ENCODE measurements around the gene FGB. TPM values are rescaled to one million over a fixed set of nuclear protein-coding genes. Genes with fewer than 3 reads are reported as not detected.

Gene FGB
- total and polyA plus RNA-seq, 9 of the 15 experiments (the other 6 are each of a cell fraction or from before 2014, with no cell fraction given): 0.07 to 1.9 (median 0.13) TPM; not detected in 6

DNA sequence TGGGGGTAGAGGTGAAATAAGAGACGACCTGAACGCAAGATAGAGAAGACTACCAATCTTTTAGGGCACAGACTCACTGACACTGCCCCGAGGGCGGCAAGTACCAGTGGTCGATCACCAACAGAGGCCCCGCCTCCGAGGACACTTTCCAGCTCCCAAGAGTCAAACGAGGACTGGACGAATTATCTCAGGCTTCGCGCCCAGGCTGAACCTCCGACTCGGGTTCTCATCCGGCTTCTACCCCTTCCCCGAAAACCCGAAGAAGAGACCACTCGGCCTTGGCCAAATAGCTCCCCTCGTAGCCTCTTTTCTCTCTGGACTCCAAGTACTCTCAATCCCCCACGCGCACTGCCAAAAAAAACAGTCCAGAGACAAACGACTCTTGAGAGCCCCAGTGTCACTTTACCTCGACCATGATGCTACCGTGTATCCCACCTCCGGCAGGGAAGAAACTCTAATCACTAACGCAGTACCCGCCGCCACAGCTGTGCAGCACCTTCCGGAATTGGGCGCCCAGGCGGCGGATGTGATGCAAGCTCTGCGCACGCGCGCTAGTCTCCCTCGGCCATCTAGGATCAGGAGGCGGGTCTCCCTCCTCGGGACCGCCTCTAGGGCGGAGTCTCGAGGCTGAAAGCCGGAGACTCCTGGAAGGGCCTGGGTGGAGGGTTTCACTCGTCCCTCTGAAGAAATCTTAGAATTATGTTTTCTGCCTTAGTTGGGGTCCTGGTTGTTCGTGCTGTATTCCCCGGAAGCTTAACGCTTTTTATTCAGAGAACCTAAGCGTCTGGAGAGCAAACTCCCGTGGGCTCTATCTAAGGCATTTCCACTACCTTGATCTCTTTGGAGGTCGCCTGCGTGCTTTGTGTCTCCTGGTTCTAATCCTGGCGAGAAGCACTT, 12.7 kb upstream of the FGB start, which contains the start of gene PLRG1:
TSS of gene PLRG1 (minus strand) at position 507 of the 897 bp plus-strand sequence. CDS start at position 415, 92 bp downstream.
- in situ Hi-C loops (cut with MboI) (loop anchor here (5.0 kb wide), 1 partner anchor 67 kb away; no protein-coding TSS in a partner anchor), intact Hi-C loops (cut with micrococcal nuclease) (loop anchor here (5.0 to 10.0 kb wide), 2 partner anchors 778 to 1405 kb away; partner anchors contain the start of gene CTSO)
- H3K27ac ChIP-seq (ENCODE audit: extremely low read depth, low read depth, low read length): peak within 1 kb of the TSS; percentile 73
- H4K20me1 ChIP-seq (replicated peaks; ENCODE audit: control insufficient read depth, insufficient read depth, low read length): no peaks in the 10 kb centered on the region
- H3K4me2 ChIP-seq (ENCODE audit: insufficient read depth, low read length): peak within 1 kb of the TSS; percentile 97
- DNase-seq (ENCODE audit: extremely low read depth in 1 of 4, low spot score in 3 of 4) (peak; percentile 96 to 98 (median 96)), FAIRE-seq (peak; percentile 98), ATAC-seq (peak; percentile 97)
- peaks cover 29% of the 10 kb centered on the region for H3K79me2 ChIP-seq (ENCODE audit: control insufficient read depth, insufficient read depth, low read length)
- H3K27me3 ChIP-seq (ENCODE audit: control insufficient read depth in 2 of 2, insufficient read depth in 2 of 2, low read length in 2 of 2): no peaks in the 10 kb centered on the region
- TSS peak; percentile 73 for BruUV-seq (replicated peaks)
- H3K4me1 ChIP-seq (replicated peaks in 1 of 2; ENCODE audit: control insufficient read depth in 2 of 2, insufficient read depth in 2 of 2, low read length in 2 of 2): peaks cover 0 to 7% of the 10 kb centered on the region in 2 experiments; a peak in 1 of 5 replicates
- H3K4me3 ChIP-seq: peak within 1 kb of the TSS; percentile 74
- H3K9me3 ChIP-seq (replicated peaks; ENCODE audit: control insufficient read depth, insufficient read depth, low read depth, low read length): no peaks in the 10 kb centered on the region
- peak within 1 kb of the TSS; percentile 82 to 95 for H3K9ac ChIP-seq (ENCODE audit: insufficient read depth in 1 of 2, low read depth in 2 of 2, low read length in 2 of 2)
- ChIA-PET CTCF (ENCODE audit: low intra/inter-chr PET ratio) (no interaction called here), POLR2A (interaction anchor here (0.6 to 1.9 kb wide), 7 partner anchors 13 to 651 kb away, joined by 3 to 9 read pairs (median 3); partner anchors contain the start of gene RBM46)
- peak within 1 kb of the TSS; percentile 96 for H2AFZ ChIP-seq (ENCODE audit: low read depth, low read length)
- H3K9me1 ChIP-seq (ENCODE audit: control insufficient read depth, insufficient read depth, low read length): no peaks in the 10 kb centered on the region
- WGBS (ENCODE audit: insufficient coverage, low coverage, missing lambda C conversion rate): under 1% methylated on average over 51 of the region's 51 CpGs
- peaks cover 27% of the 10 kb centered on the region for H3K36me3 ChIP-seq (ENCODE audit: control insufficient read depth, insufficient read depth, low read length)
- TF ChIP-seq SNIP1 (IDR thresholded peaks at IDR 0.05; ENCODE audit: low read depth) (no peak), NFIC (IDR thresholded peaks at IDR 0.05) (peak; percentile 84), SP1 (CRISPR knock-in tag; IDR thresholded peaks at IDR 0.05) (peak; percentile 44; the same call in 1 of the 2 replicates), NR2C1 (IDR thresholded peaks at IDR 0.05) (no peak), NR2C1 (tag; IDR thresholded peaks at IDR 0.05) (no peak), TRIM24 (IDR thresholded peaks at IDR 0.05) (peak in 1 of 2 experiments; percentile 53; a peak in 1 of 4 replicates), MAFK (IDR thresholded peaks at IDR 0.05; ENCODE audit: low read length) (no peak), SUPT5H (IDR thresholded peaks at IDR 0.05) (peak; percentile 82), SRSF1 (IDR thresholded peaks at IDR 0.05; ENCODE audit: low read depth, low read length) (no peak), RB1 (IDR thresholded peaks at IDR 0.05; ENCODE audit: low read depth) (0 out of 2 replicates have a peak, but pooled peaks have one; percentile 16), HCFC1 (IDR thresholded peaks at IDR 0.05; ENCODE audit: low read depth, low read length) (peak; percentile 64), JUND (IDR thresholded peaks at IDR 0.05; ENCODE audit: borderline replicate concordance, low read depth, low read length) (0 out of 2 replicates have a peak, but pooled peaks have one; percentile 38), JUND (tag; IDR thresholded peaks at IDR 0.05; ENCODE audit: borderline replicate concordance, low read depth, low read length) (no peak), POLR2G (IDR thresholded peaks at IDR 0.05; ENCODE audit: low read depth, low read length) (peak; percentile 85), PHF20 (IDR thresholded peaks at IDR 0.05; ENCODE audit: partially characterized antibody) (peak; percentile 71), MXI1 (IDR thresholded peaks at IDR 0.05; ENCODE audit: low read depth, low read length) (no peak), POLR2A (conservative IDR thresholded peaks at IDR 0.05) (peak; percentile 88), RBM34 (IDR thresholded peaks at IDR 0.05; ENCODE audit: borderline replicate concordance, insufficient read depth, low read length) (no peak)
- TF ChIP-seq, protein P1, sequence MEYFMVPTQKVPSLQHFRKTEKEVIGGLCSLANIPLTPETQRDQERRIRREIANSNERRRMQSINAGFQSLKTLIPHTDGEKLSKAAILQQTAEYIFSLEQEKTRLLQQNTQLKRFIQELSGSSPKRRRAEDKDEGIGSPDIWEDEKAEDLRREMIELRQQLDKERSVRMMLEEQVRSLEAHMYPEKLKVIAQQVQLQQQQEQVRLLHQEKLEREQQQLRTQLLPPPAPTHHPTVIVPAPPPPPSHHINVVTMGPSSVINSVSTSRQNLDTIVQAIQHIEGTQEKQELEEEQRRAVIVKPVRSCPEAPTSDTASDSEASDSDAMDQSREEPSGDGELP (CRISPR knock-in tag; IDR thresholded peaks at IDR 0.05; ENCODE audit: borderline replicate concordance): peak; percentile 99
- TF ChIP-seq, protein P2, sequence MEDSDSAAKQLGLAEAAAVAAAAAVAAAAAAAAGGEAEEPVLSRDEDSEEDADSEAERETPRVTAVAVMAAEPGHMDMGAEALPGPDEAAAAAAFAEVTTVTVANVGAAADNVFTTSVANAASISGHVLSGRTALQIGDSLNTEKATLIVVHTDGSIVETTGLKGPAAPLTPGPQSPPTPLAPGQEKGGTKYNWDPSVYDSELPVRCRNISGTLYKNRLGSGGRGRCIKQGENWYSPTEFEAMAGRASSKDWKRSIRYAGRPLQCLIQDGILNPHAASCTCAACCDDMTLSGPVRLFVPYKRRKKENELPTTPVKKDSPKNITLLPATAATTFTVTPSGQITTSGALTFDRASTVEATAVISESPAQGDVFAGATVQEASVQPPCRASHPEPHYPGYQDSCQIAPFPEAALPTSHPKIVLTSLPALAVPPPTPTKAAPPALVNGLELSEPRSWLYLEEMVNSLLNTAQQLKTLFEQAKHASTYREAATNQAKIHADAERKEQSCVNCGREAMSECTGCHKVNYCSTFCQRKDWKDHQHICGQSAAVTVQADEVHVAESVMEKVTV (CRISPR knock-in tag; IDR thresholded peaks at IDR 0.05): no peak
- TF ChIP-seq, protein P3, sequence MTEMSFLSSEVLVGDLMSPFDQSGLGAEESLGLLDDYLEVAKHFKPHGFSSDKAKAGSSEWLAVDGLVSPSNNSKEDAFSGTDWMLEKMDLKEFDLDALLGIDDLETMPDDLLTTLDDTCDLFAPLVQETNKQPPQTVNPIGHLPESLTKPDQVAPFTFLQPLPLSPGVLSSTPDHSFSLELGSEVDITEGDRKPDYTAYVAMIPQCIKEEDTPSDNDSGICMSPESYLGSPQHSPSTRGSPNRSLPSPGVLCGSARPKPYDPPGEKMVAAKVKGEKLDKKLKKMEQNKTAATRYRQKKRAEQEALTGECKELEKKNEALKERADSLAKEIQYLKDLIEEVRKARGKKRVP (CRISPR knock-in tag; IDR thresholded peaks at IDR 0.05): peak; percentile 70

Data from K562 (cell line).